K562 (cell line): ENCODE measurements around the gene CPNE9. TPM values are rescaled to one million over a fixed set of nuclear protein-coding genes. Genes with fewer than 3 reads are reported as not detected.

ENCODE experiments used
- ATAC-seq: fragments of 200-7000 bp; cut with Tn5 transposase; 3 replicates; pipeline ENCODE4 v1.9.1; 2020; ENCODE audit warnings: moderate library complexity
- BruUV-seq: library from RNA; stranded (reverse); fragments of 400-500 nt; replicated peaks from 2 replicates; lab custom pipeline; 2021; lab: Mats Ljungman, UMichigan
- CTCF ChIA-PET: fragments of 300-600 bp; formaldehyde crosslinking; extraction: SDS; loops from one replicate; lab custom pipeline; 2021; ENCODE audit warnings: low intra/inter-chr PET ratio; lab: Yijun Ruan, JAX
- POLR2A ChIA-PET: fragments of 300-600, 350-650 bp; sonication (Branson Sonifier 250); formaldehyde crosslinking; extraction: SDS; loops from one replicate; lab custom pipeline; 2021; ENCODE audit warnings: antibody characterized with exemption, inconsistent platforms; lab: Yijun Ruan, JAX
- DNase-seq, 4 experiments: peaks; one replicate each; pipeline versions ENCODE4 v3.0.0 to v3.0.0-alpha.2; 2011 to 2018; ENCODE audit warnings: low spot score in 3 of 4, mixed read lengths in 3 of 4; ENCODE audit errors: extremely low read depth in 1 of 4
- FAIRE-seq: peaks from 2 replicates; lab custom pipeline; 2011; peaks lifted over from hg19 to GRCh38; lab: Jason Lieb, UNC
- H2AFZ ChIP-seq: 2 replicates; pipeline ENCODE4 v1.6.0; 2011; ENCODE audit warnings: low read depth, low read length, control low read depth, inconsistent platforms
- H3K27ac ChIP-seq: fragments of 200-600 bp; 3 replicates; pipeline ENCODE4 v1.8.0; 2011; ENCODE audit warnings: low read depth, mild to moderate bottlenecking, control low read depth, inconsistent platforms, low read length, moderate library complexity, mixed read lengths; ENCODE audit errors: extremely low read depth
- H3K27me3 ChIP-seq, 2 experiments: fragments of 300-600 bp in 1 of 2; 2 replicates in 1 of 2; 3 replicates in 1 of 2; pipeline versions ENCODE4 v1.6.0 to v1.8.0; 2011; ENCODE audit warnings: inconsistent platforms in 2 of 2, low read length in 2 of 2, mild to moderate bottlenecking in 1 of 2, mixed read lengths in 1 of 2, moderate library complexity in 1 of 2; ENCODE audit not compliant: control insufficient read depth in 2 of 2, insufficient read depth in 2 of 2
- H3K36me3 ChIP-seq: fragments of 300-600 bp; 3 replicates; pipeline ENCODE4 v1.8.0; 2011; ENCODE audit warnings: mild to moderate bottlenecking, low read length, inconsistent platforms; ENCODE audit not compliant: control insufficient read depth, insufficient read depth
- H3K4me1 ChIP-seq, 2 experiments: fragments of 200-600 bp in 1 of 2; replicated peaks in 1 of 2; 2 replicates in 1 of 2; 3 replicates in 1 of 2; pipeline versions ENCODE4 v1.5.1 to v1.8.0; 2011; ENCODE audit warnings: inconsistent platforms in 2 of 2, low read length in 2 of 2, mild to moderate bottlenecking in 1 of 2, mixed read lengths in 1 of 2, moderate library complexity in 1 of 2; ENCODE audit not compliant: control insufficient read depth in 2 of 2, insufficient read depth in 2 of 2
- H3K4me2 ChIP-seq: 2 replicates; pipeline ENCODE4 v1.6.1; 2011; ENCODE audit warnings: low read length, control low read depth, inconsistent platforms, mixed read lengths; ENCODE audit not compliant: insufficient read depth
- H3K4me3 ChIP-seq: fragments of 200-600 bp; sonication (generic), shearing (Covaris generic); 2 replicates; pipeline ENCODE4 v1.5.1; 2016; ENCODE audit warnings: control low read depth, inconsistent platforms
- H3K79me2 ChIP-seq: fragments of 200-600 bp; 3 replicates; pipeline ENCODE4 v1.8.0; 2011; ENCODE audit warnings: low read length, inconsistent platforms; ENCODE audit not compliant: control insufficient read depth, insufficient read depth
- H3K9ac ChIP-seq, 2 experiments: 2 replicates each; pipeline versions ENCODE4 v1.6.0 to v1.6.1; 2011; ENCODE audit warnings: low read depth in 2 of 2, low read length in 2 of 2, control low read depth in 1 of 2, inconsistent platforms in 1 of 2, mild to moderate bottlenecking in 1 of 2, mixed read lengths in 1 of 2; ENCODE audit not compliant: insufficient read depth in 1 of 2
- H3K9me1 ChIP-seq: one replicate; pipeline ENCODE4 v1.6.0; 2011; ENCODE audit warnings: inconsistent platforms, mild to moderate bottlenecking, low read length, moderate library complexity; ENCODE audit not compliant: control insufficient read depth, insufficient read depth
- H3K9me3 ChIP-seq: replicated peaks from 2 replicates; pipeline ENCODE4 v1.5.1; 2011; ENCODE audit warnings: low read depth, low read length, inconsistent platforms; ENCODE audit not compliant: control insufficient read depth, insufficient read depth
- H4K20me1 ChIP-seq: replicated peaks from 2 replicates; pipeline ENCODE4 v1.6.1; 2011; ENCODE audit warnings: low read length, inconsistent platforms, mixed read lengths; ENCODE audit not compliant: control insufficient read depth, insufficient read depth
- BDP1 ChIP-seq: IDR thresholded peaks from 3 replicates; pipeline ENCODE4 v1.6.1; 2011; ENCODE audit not compliant: insufficient read length, insufficient read depth
- CBFA2T2 ChIP-seq: fragments of 450-650 bp; conservative IDR thresholded peaks from 2 replicates; pipeline ENCODE4 v1.6.1; 2017; ENCODE audit warnings: mild to moderate bottlenecking
- HDAC2 ChIP-seq: fragments of 450-650 bp; IDR thresholded peaks from 2 replicates; pipeline ENCODE4 v1.6.1; 2016; ENCODE audit warnings: mild to moderate bottlenecking
- PURB ChIP-seq: sonication (generic); formaldehyde crosslinking; IDR thresholded peaks from 2 replicates; pipeline ENCODE4 v1.9.0; 2021; ENCODE audit warnings: low read depth, mild to moderate bottlenecking, missing genetic modification reagents
- ZNF140 ChIP-seq: fragments of 250-450 bp; sonication (Bioruptor Pico); IDR thresholded peaks from 2 replicates; pipeline ENCODE4 v1.8.0; 2021; ENCODE audit warnings: moderate library complexity, mild to moderate bottlenecking, inconsistent platforms
- ZNF436 ChIP-seq: fragments of 250-450, 450-650 bp; sonication (Bioruptor Pico); formaldehyde crosslinking; IDR thresholded peaks from 2 replicates; pipeline ENCODE4 v1.7.0; 2020; ENCODE audit warnings: mild to moderate bottlenecking
- WGBS: fragments of 100-300 bp; shearing (Covaris generic); methylation state at CpG from one replicate; pipeline ENCODE4 v1.1.6; 2016; ENCODE audit warnings: low coverage, mixed read lengths; ENCODE audit not compliant: insufficient coverage; ENCODE audit errors: missing lambda C conversion rate; 5-methylcytosine and 5-hydroxymethylcytosine counted together
- in situ Hi-C: fragments of 300-500 bp; cut with MboI; formaldehyde crosslinking; loops from 4 replicates; pipeline ENCODE4 v1.15.0; 2018; ENCODE audit warnings: inconsistent platforms, mixed read lengths
- intact Hi-C: fragments of 100-400 bp; cut with micrococcal nuclease; formaldehyde crosslinking; loops from 2 replicates; pipeline ENCODE4 v1.14.2; 2022
- polyA plus RNA-seq, 8 experiments: library from polyadenylated mRNA; depleted of rRNA in 4 of 8; stranded (reverse) in 5 of 8; unstranded in 3 of 8; fragments of >200 nt; fragmentation: Nextera tagmentation in 2 of 8; fragmentation: Illumina TruSeq in 1 of 8; extraction: Ambion mirVana in 2 of 8; extraction: Trizol in 1 of 8; gene quantifications; 2 replicates each; pipeline versions ENCODE4 v1.2.1 to v1.2.3, GENCODE V29; 2011 to 2014; ENCODE audit warnings: inconsistent platforms in 1 of 8, missing spikeins in 1 of 8
- total RNA-seq, 7 experiments: library from RNA; depleted of rRNA in 6 of 7; stranded (reverse); fragments of >200 nt in 6 of 7; fragmentation: Illumina TruSeq in 2 of 7; extraction: Trizol in 2 of 7; gene quantifications; 2 replicates each; pipeline versions ENCODE4 v1.2.1 to v1.2.3, GENCODE V29; 2011 to 2021; ENCODE audit warnings: low replicate concordance in 1 of 7
- TF ChIP-seq, protein P1 (sequence below), 2 experiments: IDR thresholded peaks; 2 replicates each; pipeline ENCODE4 v1.6.1; 2012; ENCODE audit warnings: improper control_type of control experiment in 2 of 2, low read depth in 2 of 2, low read length in 2 of 2, borderline replicate concordance in 1 of 2

Gene CPNE9
- total and polyA plus RNA-seq, 9 of the 15 experiments (the other 6 are each of a cell fraction or from before 2014, with no cell fraction given) = 0.22 to 0.56 (median 0.29) TPM; not detected in 3

DNA sequence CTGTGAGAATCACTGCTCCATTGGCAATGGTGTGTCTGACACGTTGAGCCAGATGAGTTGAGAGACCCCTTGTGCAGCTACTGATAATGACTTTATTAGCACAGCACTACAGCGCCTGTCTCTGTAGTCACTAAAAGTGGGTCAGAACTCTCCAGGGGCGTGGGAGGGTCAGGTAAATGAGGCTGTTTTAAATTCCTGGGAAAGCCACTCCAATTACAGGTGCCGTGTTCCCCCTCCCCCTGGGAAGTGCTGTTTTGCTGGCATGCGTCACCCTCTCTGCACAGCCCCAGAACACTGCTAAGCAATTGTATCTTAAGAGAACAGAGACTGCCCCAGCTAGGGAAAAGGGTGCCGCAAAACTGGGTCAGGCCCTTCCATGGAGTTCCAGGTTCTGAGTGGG is 21.5 kb upstream of the CPNE9 start:
- no peaks in the 10 kb centered on the region for H3K27me3 ChIP-seq
- no TSS peak for BruUV-seq
- H3K9me3 ChIP-seq = no peaks in the 10 kb centered on the region
- DNase-seq (no peak), ATAC-seq (no peak), FAIRE-seq (no peak)
- H3K9ac ChIP-seq = no peak overlapping the region
- no peaks in the 10 kb centered on the region; a peak in 2 of 5 replicates for H3K4me1 ChIP-seq
- peaks cover 94% of the 10 kb centered on the region; the same call in 2 of the 3 replicates for H3K36me3 ChIP-seq
- no peak overlapping the region for H3K4me2 ChIP-seq
- H2AFZ ChIP-seq = no peak overlapping the region
- WGBS = 88% methylated on average over 6 of the region's 6 CpGs
- ChIA-PET CTCF (no interaction called here), POLR2A (interaction anchor here (0.7 kb wide), 1 partner anchor 9 kb away, joined by 5 read pairs; no protein-coding TSS in a partner anchor)
- intact Hi-C loops = no loop called here
- no peaks in the 10 kb centered on the region for H3K79me2 ChIP-seq
- H3K27ac ChIP-seq = no peak overlapping the region
- no peak overlapping the region for H3K4me3 ChIP-seq
- H3K9me1 ChIP-seq = no peaks in the 10 kb centered on the region
- TF ChIP-seq BDP1 (no peak), ZNF140 (no peak), CBFA2T2 (no peak), ZNF436 (CRISPR knock-in tag) (no peak), PURB (no peak), HDAC2 (no peak)
- TF ChIP-seq, protein P1, sequence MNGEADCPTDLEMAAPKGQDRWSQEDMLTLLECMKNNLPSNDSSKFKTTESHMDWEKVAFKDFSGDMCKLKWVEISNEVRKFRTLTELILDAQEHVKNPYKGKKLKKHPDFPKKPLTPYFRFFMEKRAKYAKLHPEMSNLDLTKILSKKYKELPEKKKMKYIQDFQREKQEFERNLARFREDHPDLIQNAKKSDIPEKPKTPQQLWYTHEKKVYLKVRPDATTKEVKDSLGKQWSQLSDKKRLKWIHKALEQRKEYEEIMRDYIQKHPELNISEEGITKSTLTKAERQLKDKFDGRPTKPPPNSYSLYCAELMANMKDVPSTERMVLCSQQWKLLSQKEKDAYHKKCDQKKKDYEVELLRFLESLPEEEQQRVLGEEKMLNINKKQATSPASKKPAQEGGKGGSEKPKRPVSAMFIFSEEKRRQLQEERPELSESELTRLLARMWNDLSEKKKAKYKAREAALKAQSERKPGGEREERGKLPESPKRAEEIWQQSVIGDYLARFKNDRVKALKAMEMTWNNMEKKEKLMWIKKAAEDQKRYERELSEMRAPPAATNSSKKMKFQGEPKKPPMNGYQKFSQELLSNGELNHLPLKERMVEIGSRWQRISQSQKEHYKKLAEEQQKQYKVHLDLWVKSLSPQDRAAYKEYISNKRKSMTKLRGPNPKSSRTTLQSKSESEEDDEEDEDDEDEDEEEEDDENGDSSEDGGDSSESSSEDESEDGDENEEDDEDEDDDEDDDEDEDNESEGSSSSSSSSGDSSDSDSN (IDR thresholded peaks at IDR 0.05; ENCODE audit: borderline replicate concordance in 1 of 2, low read depth in 2 of 2, low read length in 2 of 2) = no peak
- in situ Hi-C loops = no loop called here
- no peaks in the 10 kb centered on the region; the same call in 1 of the 2 replicates for H4K20me1 ChIP-seq
